A673 (cell line): ENCODE measurements around the gene SUMO1.

ENCODE experiments used
- CTCF ChIP-seq: fragments of 300-800, 200-600 bp; sonication (generic); conservative IDR thresholded peaks from 2 replicates; pipeline ENCODE4 v1.5.1; 2017; ENCODE audit warnings: low read depth, mild to moderate bottlenecking, antibody characterized with exemption, low read length, moderate library complexity, mixed read lengths
- EZH2 ChIP-seq: fragments of 200-600 bp; sonication (generic); IDR thresholded peaks from 2 replicates; pipeline ENCODE4 v1.6.1; 2017; ENCODE audit warnings: borderline replicate concordance, low read depth, mild to moderate bottlenecking, mixed read lengths, antibody characterized with exemption, low read length; ENCODE audit not compliant: poor library complexity, severe bottlenecking

- TF ChIP-seq CTCF (no peak), EZH2 (no peak)
Measured at GRCh38 chr2:202172439-202173211, 65.8 kb downstream of the SUMO1 start.
